ENCODE data around the gene RRBP1.

Gene RRBP1

DNA sequence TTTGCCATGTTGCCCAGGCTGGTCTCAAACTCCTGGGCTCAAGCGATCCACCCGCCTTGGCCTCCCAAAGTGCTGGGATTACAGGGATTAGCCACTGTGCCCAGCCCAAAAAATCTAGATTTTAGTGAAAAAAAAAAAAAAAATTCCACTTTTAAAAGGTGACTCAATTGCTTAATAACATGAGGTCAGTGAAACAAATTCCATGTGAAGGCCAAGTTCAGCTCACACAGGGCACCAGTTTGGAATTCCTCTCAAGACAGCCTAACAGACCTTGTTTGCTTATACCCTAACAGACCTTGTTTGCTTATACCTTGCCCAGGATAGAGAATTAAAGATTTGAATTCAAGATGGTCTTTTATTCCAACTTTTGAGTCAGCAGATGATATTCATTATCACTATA is 5.1 kb downstream of the RRBP1 start:
- no peak overlapping the region for H3K4me3 ChIP-seq (ENCODE audit: low read depth in 1 of 5, low read length in 5 of 5)
- H3K9me3 ChIP-seq (ENCODE audit: control insufficient read depth in 5 of 5, low read length in 5 of 5), result no peaks in the 10 kb centered on the region
- H3K9ac ChIP-seq (ENCODE audit: low read length in 5 of 5), result no peak overlapping the region
- H3K27me3 ChIP-seq (ENCODE audit: control insufficient read depth in 5 of 5, insufficient read depth in 4 of 5, low read length in 5 of 5), result no peaks in the 10 kb centered on the region
- peaks cover 0 to 22% (median 10%) of the 10 kb centered on the region in 5 donors for H3K36me3 ChIP-seq (ENCODE audit: control insufficient read depth in 5 of 5, insufficient read depth in 5 of 5, low read length in 5 of 5)
- H3K4me1 ChIP-seq (ENCODE audit: control insufficient read depth in 5 of 5, insufficient read depth in 5 of 5, low read length in 5 of 5), result peaks cover 6 to 41% (median 31%) of the 10 kb centered on the region in 5 donors
- no peak overlapping the region for H3K27ac ChIP-seq (ENCODE audit: low read depth, low read length)

DNA sequence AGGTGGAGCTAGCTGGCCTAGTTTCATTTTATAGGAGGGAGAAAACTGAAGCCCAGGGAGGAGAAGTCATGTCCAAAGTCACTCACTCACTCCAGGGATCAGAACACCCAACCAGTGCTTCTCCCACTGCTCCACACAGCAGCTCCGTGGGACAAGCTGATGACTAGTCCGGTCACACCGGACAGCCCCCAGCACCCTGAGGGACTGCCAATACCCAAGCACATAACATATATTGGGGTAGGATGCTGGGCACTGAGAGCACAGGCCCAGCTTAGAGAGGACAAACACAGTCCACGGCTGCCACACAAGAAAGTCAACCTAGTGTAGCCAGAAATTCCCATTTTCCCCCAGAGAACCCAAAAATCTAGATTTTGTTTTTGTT is 5.7 kb downstream of the RRBP1 start:
- Histone ChIP-seq H3K36me3 (ENCODE audit: control insufficient read depth in 5 of 5, insufficient read depth in 5 of 5, low read length in 5 of 5) (peaks cover 0 to 22% (median 13%) of the 10 kb centered on the region in 5 donors), H3K9ac (ENCODE audit: low read length in 5 of 5) (no peak overlapping the region), H3K4me1 (ENCODE audit: control insufficient read depth in 5 of 5, insufficient read depth in 5 of 5, low read length in 5 of 5) (peaks cover 6 to 43% (median 31%) of the 10 kb centered on the region in 5 donors)

DNA sequence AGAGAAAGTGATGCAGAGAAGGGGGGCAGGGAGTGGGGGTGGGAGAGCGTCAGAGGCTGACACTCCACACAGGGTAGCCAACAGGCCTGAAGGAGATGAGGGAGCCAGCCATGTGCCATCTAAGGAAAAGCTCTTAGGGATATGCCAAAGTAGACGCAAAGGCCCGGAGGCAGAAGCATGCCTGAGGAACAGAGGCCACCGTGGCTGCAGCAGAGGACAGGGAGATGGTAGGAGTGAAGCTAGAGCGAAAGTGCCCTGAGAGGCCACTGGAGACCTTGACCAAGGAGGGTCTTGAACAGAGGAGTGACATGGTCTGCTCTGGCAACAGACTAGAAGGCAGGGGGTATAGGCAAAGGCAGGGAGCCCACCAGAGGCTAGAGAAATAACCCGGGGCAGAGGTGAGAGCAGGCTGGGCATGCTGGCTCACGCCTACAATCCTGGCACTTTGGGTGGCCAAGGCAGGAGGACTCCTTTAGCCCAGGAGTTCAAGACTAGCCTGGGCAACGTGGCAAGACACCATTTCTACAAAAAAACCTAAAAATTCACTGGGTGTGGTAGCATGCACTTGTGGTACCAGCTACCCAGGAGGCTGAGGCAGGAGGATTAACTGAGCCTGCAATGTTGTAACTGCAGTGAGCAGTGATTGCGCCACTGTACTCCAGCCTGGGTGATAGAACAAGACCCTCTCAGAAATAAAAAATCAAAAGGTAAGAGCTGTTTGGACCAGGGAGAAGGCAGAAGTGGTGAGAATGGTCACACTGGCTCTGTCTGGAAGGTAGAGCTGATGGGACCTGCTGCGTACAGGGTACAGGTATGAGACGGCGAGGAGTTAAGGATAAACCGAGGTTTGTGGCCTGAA is 6.3 kb downstream of the RRBP1 start:
- Histone ChIP-seq H3K4me1 (ENCODE audit: control insufficient read depth in 5 of 5, insufficient read depth in 5 of 5, low read length in 5 of 5) (peaks cover 6 to 46% (median 30%) of the 10 kb centered on the region in 5 donors), H3K27me3 (ENCODE audit: control insufficient read depth in 5 of 5, insufficient read depth in 4 of 5, low read length in 5 of 5) (no peaks in the 10 kb centered on the region), H3K4me3 (ENCODE audit: low read depth in 1 of 5, low read length in 5 of 5) (no peak overlapping the region), H3K9me3 (ENCODE audit: control insufficient read depth in 5 of 5, low read length in 5 of 5) (no peaks in the 10 kb centered on the region), H3K9ac (ENCODE audit: low read length in 5 of 5) (no peak overlapping the region), H3K36me3 (ENCODE audit: control insufficient read depth in 5 of 5, insufficient read depth in 5 of 5, low read length in 5 of 5) (peaks cover 0 to 22% (median 14%) of the 10 kb centered on the region in 5 donors), H3K27ac (ENCODE audit: low read depth, low read length) (no peak overlapping the region)

More for the DNA sequence above, 5.7 kb downstream of the RRBP1 start:
- H3K9me3 ChIP-seq (ENCODE audit: control insufficient read depth in 5 of 5, low read length in 5 of 5), result no peaks in the 10 kb centered on the region
- H3K27ac ChIP-seq (ENCODE audit: low read depth, low read length), result no peak overlapping the region
- H3K27me3 ChIP-seq (ENCODE audit: control insufficient read depth in 5 of 5, insufficient read depth in 4 of 5, low read length in 5 of 5), result no peaks in the 10 kb centered on the region
- H3K4me3 ChIP-seq (ENCODE audit: low read depth in 1 of 5, low read length in 5 of 5), result no peak overlapping the region

DNA sequence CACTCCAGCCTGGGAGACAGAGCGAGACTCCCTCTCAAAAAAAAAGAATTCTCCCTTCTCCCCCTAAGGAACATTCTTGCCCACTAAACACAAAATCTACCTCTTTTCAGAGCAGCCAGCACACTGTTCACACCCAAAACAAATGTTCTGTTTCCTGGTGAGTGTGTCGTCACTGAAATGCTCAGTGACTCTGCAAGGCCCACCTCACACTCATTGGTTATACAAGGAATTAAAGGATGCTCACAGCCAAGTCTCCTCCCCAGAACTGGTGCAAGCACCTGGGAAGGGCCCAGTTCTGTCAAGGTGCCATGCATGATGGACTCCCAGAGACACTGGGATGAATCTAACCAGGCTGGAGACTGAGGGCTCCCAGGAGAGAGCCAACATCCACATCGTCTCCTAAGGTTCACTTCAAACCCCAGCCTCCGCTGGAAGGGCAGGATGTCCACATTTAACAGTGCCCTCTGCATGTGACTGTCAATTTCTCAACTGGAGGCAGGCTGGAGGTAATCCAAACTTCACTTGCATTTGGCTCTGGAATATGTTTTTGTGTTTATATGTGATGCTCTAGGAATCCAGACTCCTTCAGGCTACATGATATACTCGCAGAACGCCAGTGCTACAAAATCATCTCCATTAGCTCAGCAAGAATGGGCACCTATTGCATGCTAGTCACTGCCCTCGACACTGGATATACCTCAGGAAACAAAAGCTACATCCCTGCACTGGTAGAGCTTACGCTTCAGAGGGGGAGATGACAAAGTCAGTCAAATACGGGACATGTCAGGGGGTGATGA is 7.1 kb downstream of the RRBP1 start:
- Histone ChIP-seq H3K9ac (ENCODE audit: low read length in 5 of 5) (peak overlapping the region in 1 of 5 donors; percentile 32), H3K4me1 (ENCODE audit: control insufficient read depth in 5 of 5, insufficient read depth in 5 of 5, low read length in 5 of 5) (peaks cover under 1 to 39% (median 22%) of the 10 kb centered on the region in 5 donors), H3K9me3 (ENCODE audit: control insufficient read depth in 5 of 5, low read length in 5 of 5) (no peaks in the 10 kb centered on the region), H3K36me3 (ENCODE audit: control insufficient read depth in 5 of 5, insufficient read depth in 5 of 5, low read length in 5 of 5) (peaks cover 0 to 22% (median 14%) of the 10 kb centered on the region in 5 donors), H3K27ac (ENCODE audit: low read depth, low read length) (no peak overlapping the region), H3K4me3 (ENCODE audit: low read depth in 1 of 5, low read length in 5 of 5) (no peak overlapping the region), H3K27me3 (ENCODE audit: control insufficient read depth in 5 of 5, insufficient read depth in 4 of 5, low read length in 5 of 5) (no peaks in the 10 kb centered on the region)

DNA sequence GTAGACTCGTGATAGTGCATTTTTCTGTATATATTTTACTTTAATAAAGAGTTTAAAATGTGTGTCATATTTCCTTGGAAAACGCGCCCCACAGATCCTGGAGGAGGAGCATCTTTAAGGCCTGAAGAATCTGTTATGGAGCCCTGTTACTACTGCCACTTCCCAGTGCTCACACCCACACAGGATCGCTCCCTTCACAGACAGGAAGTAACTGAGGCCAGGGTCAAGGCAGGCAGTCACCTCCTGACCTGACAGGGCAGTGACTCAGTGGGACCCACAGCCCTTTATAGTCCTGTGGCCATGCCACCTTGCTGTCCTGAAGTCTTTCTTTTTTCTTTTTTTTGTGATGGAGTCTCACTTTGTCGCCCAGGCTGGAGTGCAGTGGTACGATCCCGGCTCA is 9.0 kb downstream of the RRBP1 start:
- Histone ChIP-seq H3K4me3 (ENCODE audit: low read depth in 1 of 5, low read length in 5 of 5) (no peak overlapping the region), H3K9ac (ENCODE audit: low read length in 5 of 5) (no peak overlapping the region), H3K36me3 (ENCODE audit: control insufficient read depth in 5 of 5, insufficient read depth in 5 of 5, low read length in 5 of 5) (peaks cover 3 to 20% (median 8%) of the 10 kb centered on the region in 5 donors), H3K27me3 (ENCODE audit: control insufficient read depth in 5 of 5, insufficient read depth in 4 of 5, low read length in 5 of 5) (no peaks in the 10 kb centered on the region), H3K27ac (ENCODE audit: low read depth, low read length) (no peak overlapping the region), H3K4me1 (ENCODE audit: control insufficient read depth in 5 of 5, insufficient read depth in 5 of 5, low read length in 5 of 5) (peaks cover 0 to 33% (median 18%) of the 10 kb centered on the region in 5 donors), H3K9me3 (ENCODE audit: control insufficient read depth in 5 of 5, low read length in 5 of 5) (no peaks in the 10 kb centered on the region)

DNA sequence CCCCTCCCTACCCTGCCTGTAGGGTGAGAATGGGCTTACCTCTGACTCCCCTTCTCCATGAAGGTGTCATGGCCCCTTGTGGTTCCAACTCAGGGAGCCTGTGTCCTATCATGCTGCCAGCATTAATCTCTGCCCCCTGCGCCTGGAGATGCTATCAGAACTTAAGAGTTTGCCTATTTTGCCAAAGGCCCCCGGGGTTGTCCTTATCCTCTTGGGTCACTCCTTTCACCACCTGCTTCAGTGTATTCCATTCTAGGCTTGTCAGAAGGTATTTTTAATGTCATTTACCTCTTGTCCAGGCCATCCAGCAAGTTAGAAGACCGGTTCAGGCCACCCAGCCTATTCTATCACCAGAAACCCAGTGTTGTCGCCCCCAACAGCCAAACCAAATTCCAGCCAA is 10.5 kb downstream of the RRBP1 start:
- H3K4me3 ChIP-seq (ENCODE audit: low read depth in 1 of 5, low read length in 5 of 5), result no peak overlapping the region
- peaks cover 0 to 35% (median 18%) of the 10 kb centered on the region in 5 donors for H3K4me1 ChIP-seq (ENCODE audit: control insufficient read depth in 5 of 5, insufficient read depth in 5 of 5, low read length in 5 of 5)
- no peak overlapping the region for H3K9ac ChIP-seq (ENCODE audit: low read length in 5 of 5)
- H3K9me3 ChIP-seq (ENCODE audit: control insufficient read depth in 5 of 5, low read length in 5 of 5), result no peaks in the 10 kb centered on the region
- H3K27me3 ChIP-seq (ENCODE audit: control insufficient read depth in 5 of 5, insufficient read depth in 4 of 5, low read length in 5 of 5), result no peaks in the 10 kb centered on the region
- H3K36me3 ChIP-seq (ENCODE audit: control insufficient read depth in 5 of 5, insufficient read depth in 5 of 5, low read length in 5 of 5), result peaks cover 3 to 21% (median 6%) of the 10 kb centered on the region in 5 donors
- H3K27ac ChIP-seq (ENCODE audit: low read depth, low read length), result no peak overlapping the region

DNA sequence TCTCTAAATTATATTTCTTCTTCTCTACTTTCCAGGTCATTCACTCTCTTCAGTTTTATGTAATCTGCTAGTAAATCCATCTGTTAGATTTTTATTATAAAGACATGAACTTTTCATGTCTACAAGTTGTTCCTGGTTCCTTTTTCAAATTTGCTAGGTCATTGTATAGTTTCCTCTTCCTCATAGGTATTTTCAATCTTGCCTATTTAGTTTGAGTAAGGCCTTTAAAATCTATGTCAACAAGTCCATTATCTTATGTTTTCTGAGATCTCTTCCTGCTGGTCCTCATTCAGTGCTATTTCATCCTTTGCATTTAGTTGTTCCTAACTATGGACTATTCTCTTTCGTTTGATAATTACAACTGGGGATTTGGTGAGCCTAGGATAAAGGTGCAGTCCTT is 11.0 kb downstream of the RRBP1 start:
- H3K9me3 ChIP-seq (ENCODE audit: control insufficient read depth in 5 of 5, low read length in 5 of 5), result no peaks in the 10 kb centered on the region
- no peak overlapping the region for H3K9ac ChIP-seq (ENCODE audit: low read length in 5 of 5)
- peaks cover 2 to 18% (median 6%) of the 10 kb centered on the region in 5 donors for H3K36me3 ChIP-seq (ENCODE audit: control insufficient read depth in 5 of 5, insufficient read depth in 5 of 5, low read length in 5 of 5)
- H3K4me3 ChIP-seq (ENCODE audit: low read depth in 1 of 5, low read length in 5 of 5), result no peak overlapping the region
- peaks cover 0 to 36% (median 19%) of the 10 kb centered on the region in 5 donors for H3K4me1 ChIP-seq (ENCODE audit: control insufficient read depth in 5 of 5, insufficient read depth in 5 of 5, low read length in 5 of 5)
- H3K27me3 ChIP-seq (ENCODE audit: control insufficient read depth in 5 of 5, insufficient read depth in 4 of 5, low read length in 5 of 5), result no peaks in the 10 kb centered on the region
- no peak overlapping the region for H3K27ac ChIP-seq (ENCODE audit: low read depth, low read length)

DNA sequence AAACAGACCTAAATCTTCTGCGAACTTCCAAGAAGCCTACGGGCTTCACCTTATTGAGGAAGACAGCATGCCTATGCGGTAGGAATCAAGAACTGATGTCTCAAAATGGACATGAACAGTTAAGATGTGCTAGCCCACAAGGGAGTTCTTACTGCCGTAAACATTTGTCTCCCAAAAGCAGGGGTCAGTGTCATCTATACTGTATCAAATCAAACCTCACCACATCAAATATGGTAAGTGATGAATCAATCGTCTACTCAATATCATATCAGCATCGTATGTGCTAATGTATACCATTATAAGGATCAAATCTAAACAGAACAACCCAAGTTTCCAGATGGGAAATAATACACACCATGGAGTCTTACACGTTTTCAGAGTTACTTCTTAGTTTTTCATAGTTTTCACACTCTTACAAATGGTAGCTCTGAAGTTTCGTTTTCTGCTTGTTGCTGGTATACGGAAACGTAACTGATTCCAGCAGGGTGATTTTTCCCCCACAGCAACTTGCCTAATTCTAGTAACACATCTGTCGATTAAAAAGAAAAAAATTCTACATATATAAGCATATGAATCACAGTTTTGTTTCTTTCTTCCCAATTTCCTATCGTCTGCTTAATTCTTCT is 12.6 kb downstream of the RRBP1 start:
- Histone ChIP-seq H3K9ac (ENCODE audit: low read length in 5 of 5) (no peak overlapping the region), H3K36me3 (ENCODE audit: control insufficient read depth in 5 of 5, insufficient read depth in 5 of 5, low read length in 5 of 5) (peaks cover 2 to 8% (median 6%) of the 10 kb centered on the region in 5 donors), H3K27ac (ENCODE audit: low read depth, low read length) (no peak overlapping the region), H3K27me3 (ENCODE audit: control insufficient read depth in 5 of 5, insufficient read depth in 4 of 5, low read length in 5 of 5) (no peaks in the 10 kb centered on the region), H3K4me3 (ENCODE audit: low read depth in 1 of 5, low read length in 5 of 5) (no peak overlapping the region), H3K4me1 (ENCODE audit: control insufficient read depth in 5 of 5, insufficient read depth in 5 of 5, low read length in 5 of 5) (peaks cover 0 to 32% (median 16%) of the 10 kb centered on the region in 5 donors), H3K9me3 (ENCODE audit: control insufficient read depth in 5 of 5, low read length in 5 of 5) (no peaks in the 10 kb centered on the region)

DNA sequence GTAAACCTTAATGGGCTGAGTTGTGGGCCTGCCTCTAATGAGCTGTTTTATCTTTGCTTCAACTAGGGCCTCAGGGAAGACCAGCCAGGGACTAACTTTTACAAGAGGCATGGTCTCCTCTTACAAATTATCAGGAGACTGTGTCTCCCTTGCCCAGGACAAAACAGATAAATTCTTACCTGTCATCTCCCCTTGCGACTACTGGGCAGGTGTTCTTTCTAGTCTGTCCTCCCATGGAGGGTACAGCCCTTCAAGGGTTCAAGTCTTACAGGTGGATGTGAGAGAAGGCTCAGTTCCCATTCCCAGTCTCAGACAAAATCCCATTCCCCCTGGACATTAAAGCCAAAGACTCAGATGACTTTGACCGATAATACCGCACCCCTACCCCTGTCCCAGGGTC is 13.6 kb downstream of the RRBP1 start:
- H3K9me3 ChIP-seq (ENCODE audit: control insufficient read depth in 5 of 5, low read length in 5 of 5), result no peaks in the 10 kb centered on the region
- no peak overlapping the region for H3K9ac ChIP-seq (ENCODE audit: low read length in 5 of 5)
- H3K4me1 ChIP-seq (ENCODE audit: control insufficient read depth in 5 of 5, insufficient read depth in 5 of 5, low read length in 5 of 5), result peaks cover 0 to 36% (median 22%) of the 10 kb centered on the region in 5 donors

More for the DNA sequence above, 13.6 kb downstream of the RRBP1 start:
- Histone ChIP-seq H3K27me3 (ENCODE audit: control insufficient read depth in 5 of 5, insufficient read depth in 4 of 5, low read length in 5 of 5) (no peaks in the 10 kb centered on the region), H3K27ac (ENCODE audit: low read depth, low read length) (no peak overlapping the region), H3K36me3 (ENCODE audit: control insufficient read depth in 5 of 5, insufficient read depth in 5 of 5, low read length in 5 of 5) (peaks cover 2 to 10% (median 6%) of the 10 kb centered on the region in 5 donors), H3K4me3 (ENCODE audit: low read depth in 1 of 5, low read length in 5 of 5) (no peak overlapping the region)
